ENCODE data around the gene SERGEF. TPM values are rescaled to one million over a fixed set of nuclear protein-coding genes. Genes with fewer than 3 reads are reported as not detected.

SERGEF gene
- total and polyA plus RNA-seq, 2 of the 13 experiments (the other 11 are each of a cell fraction or from before 2014, with no cell fraction given): 54.5 to 114 TPM

DNA sequence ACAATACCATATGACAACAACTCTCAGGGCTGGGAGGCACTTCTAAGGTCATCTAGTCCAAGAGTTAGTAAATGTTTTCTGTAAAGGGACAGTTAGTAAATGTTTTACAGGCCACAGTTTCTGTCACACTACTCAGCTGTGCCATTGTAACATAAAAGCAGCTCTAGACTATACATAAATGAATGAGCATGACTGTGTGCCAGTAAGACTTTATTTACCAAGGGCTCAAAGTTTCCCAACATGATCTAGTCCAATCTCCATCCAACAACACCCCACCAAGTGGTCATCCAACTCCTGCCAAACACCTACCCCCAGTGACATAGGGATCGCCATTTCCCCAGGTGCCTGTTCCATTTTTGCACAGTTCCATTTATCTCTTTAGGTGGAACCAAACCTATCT lies 12.1 kb downstream of the SERGEF start (continued):
- TF ChIP-seq, protein P1, sequence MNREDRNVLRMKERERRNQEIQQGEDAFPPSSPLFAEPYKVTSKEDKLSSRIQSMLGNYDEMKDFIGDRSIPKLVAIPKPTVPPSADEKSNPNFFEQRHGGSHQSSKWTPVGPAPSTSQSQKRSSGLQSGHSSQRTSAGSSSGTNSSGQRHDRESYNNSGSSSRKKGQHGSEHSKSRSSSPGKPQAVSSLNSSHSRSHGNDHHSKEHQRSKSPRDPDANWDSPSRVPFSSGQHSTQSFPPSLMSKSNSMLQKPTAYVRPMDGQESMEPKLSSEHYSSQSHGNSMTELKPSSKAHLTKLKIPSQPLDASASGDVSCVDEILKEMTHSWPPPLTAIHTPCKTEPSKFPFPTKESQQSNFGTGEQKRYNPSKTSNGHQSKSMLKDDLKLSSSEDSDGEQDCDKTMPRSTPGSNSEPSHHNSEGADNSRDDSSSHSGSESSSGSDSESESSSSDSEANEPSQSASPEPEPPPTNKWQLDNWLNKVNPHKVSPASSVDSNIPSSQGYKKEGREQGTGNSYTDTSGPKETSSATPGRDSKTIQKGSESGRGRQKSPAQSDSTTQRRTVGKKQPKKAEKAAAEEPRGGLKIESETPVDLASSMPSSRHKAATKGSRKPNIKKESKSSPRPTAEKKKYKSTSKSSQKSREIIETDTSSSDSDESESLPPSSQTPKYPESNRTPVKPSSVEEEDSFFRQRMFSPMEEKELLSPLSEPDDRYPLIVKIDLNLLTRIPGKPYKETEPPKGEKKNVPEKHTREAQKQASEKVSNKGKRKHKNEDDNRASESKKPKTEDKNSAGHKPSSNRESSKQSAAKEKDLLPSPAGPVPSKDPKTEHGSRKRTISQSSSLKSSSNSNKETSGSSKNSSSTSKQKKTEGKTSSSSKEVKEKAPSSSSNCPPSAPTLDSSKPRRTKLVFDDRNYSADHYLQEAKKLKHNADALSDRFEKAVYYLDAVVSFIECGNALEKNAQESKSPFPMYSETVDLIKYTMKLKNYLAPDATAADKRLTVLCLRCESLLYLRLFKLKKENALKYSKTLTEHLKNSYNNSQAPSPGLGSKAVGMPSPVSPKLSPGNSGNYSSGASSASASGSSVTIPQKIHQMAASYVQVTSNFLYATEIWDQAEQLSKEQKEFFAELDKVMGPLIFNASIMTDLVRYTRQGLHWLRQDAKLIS (CRISPR knock-in tag; IDR thresholded peaks at IDR 0.05): no peak
- TF ChIP-seq HNF4G (IDR thresholded peaks at IDR 0.05; ENCODE audit: borderline replicate concordance, low read depth, low read length) (peak; percentile 32; the same call in 1 of the 2 replicates), HNF4G (CRISPR knock-in tag; IDR thresholded peaks at IDR 0.05; ENCODE audit: borderline replicate concordance, low read depth) (no peak; the same call in 1 of the 2 replicates), ZNF563 (CRISPR knock-in tag; IDR thresholded peaks at IDR 0.05) (no peak), ETV5 (CRISPR knock-in tag; IDR thresholded peaks at IDR 0.05; ENCODE audit: borderline replicate concordance) (peak; percentile 40; the same call in 1 of the 2 replicates), GATAD1 (CRISPR knock-in tag; IDR thresholded peaks at IDR 0.05) (no peak), RCOR2 (CRISPR knock-in tag; IDR thresholded peaks at IDR 0.05) (peak; percentile 38; the same call in 1 of the 2 replicates), MED13 (CRISPR knock-in tag; IDR thresholded peaks at IDR 0.05) (no peak), ZNF776 (CRISPR knock-in tag; IDR thresholded peaks at IDR 0.05) (no peak), ZNF282 (IDR thresholded peaks at IDR 0.05; ENCODE audit: partially characterized antibody) (no peak), CC2D1A (CRISPR knock-in tag; IDR thresholded peaks at IDR 0.05) (no peak), PITX1 (CRISPR knock-in tag; IDR thresholded peaks at IDR 0.05) (peak; percentile 94), SOX5 (CRISPR knock-in tag; IDR thresholded peaks at IDR 0.05; ENCODE audit: borderline replicate concordance) (peak; percentile 90), ZNF3 (CRISPR knock-in tag; IDR thresholded peaks at IDR 0.05) (no peak), ZNF605 (CRISPR knock-in tag; IDR thresholded peaks at IDR 0.05) (peak; percentile 79), FOXO1 (CRISPR knock-in tag; IDR thresholded peaks at IDR 0.05) (peak; percentile 74; the same call in 1 of the 2 replicates), ZNF567 (CRISPR knock-in tag; IDR thresholded peaks at IDR 0.05; ENCODE audit: borderline replicate concordance) (no peak)
- TF ChIP-seq, protein P2, sequence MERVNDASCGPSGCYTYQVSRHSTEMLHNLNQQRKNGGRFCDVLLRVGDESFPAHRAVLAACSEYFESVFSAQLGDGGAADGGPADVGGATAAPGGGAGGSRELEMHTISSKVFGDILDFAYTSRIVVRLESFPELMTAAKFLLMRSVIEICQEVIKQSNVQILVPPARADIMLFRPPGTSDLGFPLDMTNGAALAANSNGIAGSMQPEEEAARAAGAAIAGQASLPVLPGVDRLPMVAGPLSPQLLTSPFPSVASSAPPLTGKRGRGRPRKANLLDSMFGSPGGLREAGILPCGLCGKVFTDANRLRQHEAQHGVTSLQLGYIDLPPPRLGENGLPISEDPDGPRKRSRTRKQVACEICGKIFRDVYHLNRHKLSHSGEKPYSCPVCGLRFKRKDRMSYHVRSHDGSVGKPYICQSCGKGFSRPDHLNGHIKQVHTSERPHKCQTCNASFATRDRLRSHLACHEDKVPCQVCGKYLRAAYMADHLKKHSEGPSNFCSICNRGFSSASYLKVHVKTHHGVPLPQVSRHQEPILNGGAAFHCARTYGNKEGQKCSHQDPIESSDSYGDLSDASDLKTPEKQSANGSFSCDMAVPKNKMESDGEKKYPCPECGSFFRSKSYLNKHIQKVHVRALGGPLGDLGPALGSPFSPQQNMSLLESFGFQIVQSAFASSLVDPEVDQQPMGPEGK (CRISPR knock-in tag; IDR thresholded peaks at IDR 0.05): 0 out of 2 replicates have a peak, but pooled peaks have one; percentile 65
- TF ChIP-seq, protein P3, sequence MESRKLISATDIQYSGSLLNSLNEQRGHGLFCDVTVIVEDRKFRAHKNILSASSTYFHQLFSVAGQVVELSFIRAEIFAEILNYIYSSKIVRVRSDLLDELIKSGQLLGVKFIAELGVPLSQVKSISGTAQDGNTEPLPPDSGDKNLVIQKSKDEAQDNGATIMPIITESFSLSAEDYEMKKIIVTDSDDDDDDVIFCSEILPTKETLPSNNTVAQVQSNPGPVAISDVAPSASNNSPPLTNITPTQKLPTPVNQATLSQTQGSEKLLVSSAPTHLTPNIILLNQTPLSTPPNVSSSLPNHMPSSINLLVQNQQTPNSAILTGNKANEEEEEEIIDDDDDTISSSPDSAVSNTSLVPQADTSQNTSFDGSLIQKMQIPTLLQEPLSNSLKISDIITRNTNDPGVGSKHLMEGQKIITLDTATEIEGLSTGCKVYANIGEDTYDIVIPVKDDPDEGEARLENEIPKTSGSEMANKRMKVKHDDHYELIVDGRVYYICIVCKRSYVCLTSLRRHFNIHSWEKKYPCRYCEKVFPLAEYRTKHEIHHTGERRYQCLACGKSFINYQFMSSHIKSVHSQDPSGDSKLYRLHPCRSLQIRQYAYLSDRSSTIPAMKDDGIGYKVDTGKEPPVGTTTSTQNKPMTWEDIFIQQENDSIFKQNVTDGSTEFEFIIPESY (CRISPR knock-in tag; IDR thresholded peaks at IDR 0.05): peak; percentile 47; the same call in 1 of the 2 replicates
- TF ChIP-seq, protein P4, sequence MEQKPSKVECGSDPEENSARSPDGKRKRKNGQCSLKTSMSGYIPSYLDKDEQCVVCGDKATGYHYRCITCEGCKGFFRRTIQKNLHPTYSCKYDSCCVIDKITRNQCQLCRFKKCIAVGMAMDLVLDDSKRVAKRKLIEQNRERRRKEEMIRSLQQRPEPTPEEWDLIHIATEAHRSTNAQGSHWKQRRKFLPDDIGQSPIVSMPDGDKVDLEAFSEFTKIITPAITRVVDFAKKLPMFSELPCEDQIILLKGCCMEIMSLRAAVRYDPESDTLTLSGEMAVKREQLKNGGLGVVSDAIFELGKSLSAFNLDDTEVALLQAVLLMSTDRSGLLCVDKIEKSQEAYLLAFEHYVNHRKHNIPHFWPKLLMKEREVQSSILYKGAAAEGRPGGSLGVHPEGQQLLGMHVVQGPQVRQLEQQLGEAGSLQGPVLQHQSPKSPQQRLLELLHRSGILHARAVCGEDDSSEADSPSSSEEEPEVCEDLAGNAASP (CRISPR knock-in tag; IDR thresholded peaks at IDR 0.05; ENCODE audit: borderline replicate concordance): peak; percentile 73; the same call in 1 of the 2 replicates
- TF ChIP-seq, protein P5, sequence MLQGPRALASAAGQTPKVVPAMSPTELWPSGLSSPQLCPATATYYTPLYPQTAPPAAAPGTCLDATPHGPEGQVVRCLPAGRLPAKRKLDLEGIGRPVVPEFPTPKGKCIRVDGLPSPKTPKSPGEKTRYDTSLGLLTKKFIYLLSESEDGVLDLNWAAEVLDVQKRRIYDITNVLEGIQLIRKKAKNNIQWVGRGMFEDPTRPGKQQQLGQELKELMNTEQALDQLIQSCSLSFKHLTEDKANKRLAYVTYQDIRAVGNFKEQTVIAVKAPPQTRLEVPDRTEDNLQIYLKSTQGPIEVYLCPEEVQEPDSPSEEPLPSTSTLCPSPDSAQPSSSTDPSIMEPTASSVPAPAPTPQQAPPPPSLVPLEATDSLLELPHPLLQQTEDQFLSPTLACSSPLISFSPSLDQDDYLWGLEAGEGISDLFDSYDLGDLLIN (CRISPR knock-in tag; IDR thresholded peaks at IDR 0.05; ENCODE audit: borderline replicate concordance): no peak
